KOPT-K1 (cell line): ENCODE results near the gene ITGB6.

Experiments
- H3K27ac ChIP-seq: fragments of 200-600 bp; sonication (generic); 2 replicates; pipeline ENCODE4 v1.5.1; 2016; ENCODE audit warnings: antibody characterized with exemption, mild to moderate bottlenecking, low read depth, low read length; ENCODE audit not compliant: poor library complexity, severe bottlenecking
- H3K36me3 ChIP-seq: fragments of 200-600 bp; sonication (generic); 2 replicates; pipeline ENCODE4 v1.5.1; 2017; ENCODE audit warnings: antibody characterized with exemption, mild to moderate bottlenecking, low read length, moderate library complexity; ENCODE audit not compliant: insufficient read depth
- H3K9me3 ChIP-seq: fragments of 200-600 bp; sonication (generic); 2 replicates; pipeline ENCODE4 v1.5.1; 2017; ENCODE audit warnings: antibody characterized with exemption, low read length, mild to moderate bottlenecking; ENCODE audit not compliant: insufficient read depth, poor library complexity, severe bottlenecking

Gene ITGB6

DNA sequence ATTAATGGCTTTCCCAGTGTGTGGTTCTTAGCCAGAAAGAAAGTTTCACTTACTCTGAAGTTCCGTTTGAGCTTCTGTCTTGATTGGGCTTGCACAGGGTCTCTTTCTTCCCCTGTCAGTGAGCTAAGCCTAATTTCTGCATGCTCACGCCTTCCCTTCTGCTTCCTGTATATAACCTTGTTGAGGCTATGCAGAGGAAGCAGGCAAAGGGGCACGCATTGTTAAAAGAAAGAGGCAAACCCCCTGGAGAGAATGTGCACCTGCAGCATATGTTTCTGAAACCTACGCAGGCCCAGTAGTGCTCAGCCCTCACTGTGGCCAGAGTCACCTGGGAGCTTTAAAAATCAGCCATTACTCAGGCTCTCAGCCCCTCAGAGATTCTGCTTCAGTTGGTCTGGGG, 123.2 kb downstream of the ITGB6 start:
- Histone ChIP-seq H3K9me3 (peaks cover 5% of the 10 kb centered on the region), H3K27ac (peak overlapping the region; percentile 15), H3K36me3 (no peaks in the 10 kb centered on the region)

DNA sequence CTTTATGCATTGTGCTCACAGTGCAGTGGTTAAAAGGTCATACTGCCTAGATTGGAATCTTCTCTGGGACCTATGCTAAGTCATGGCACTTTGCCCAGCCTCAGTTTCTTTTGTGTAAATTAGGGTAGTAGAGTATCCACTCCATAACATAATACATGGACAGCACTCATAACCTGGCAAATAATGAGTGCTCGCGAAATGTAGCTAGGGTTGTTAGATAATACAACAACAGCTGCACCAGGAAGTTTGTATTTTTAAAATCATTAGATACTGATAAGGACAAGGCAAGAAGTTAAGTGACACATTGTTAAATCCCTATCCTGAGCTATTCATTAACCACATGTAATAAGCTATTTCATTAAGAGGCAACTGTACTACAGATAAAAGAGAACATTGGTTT, 123.8 kb downstream of the ITGB6 start:
- Histone ChIP-seq H3K27ac (no peak overlapping the region), H3K9me3 (peaks cover 5% of the 10 kb centered on the region), H3K36me3 (no peaks in the 10 kb centered on the region)

DNA sequence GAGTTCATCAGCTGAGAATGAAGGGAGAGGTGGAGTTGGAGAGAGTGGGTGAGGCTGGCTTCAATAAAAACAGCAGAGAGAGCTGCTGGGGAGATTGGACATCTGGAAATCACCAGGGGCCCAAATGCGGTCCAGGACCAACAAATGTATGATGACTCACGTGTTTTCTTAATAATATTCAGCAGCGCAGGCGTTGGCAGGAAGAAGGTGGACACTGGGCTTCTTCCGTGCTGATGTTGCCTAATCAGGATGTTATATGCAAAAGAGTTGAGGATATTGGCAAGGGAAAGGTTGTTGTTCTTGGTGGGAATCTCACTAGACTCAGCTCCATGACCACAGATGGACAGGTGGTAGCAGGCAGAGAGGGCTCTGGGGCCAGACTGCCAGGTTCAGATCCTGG, 124.9 kb downstream of the ITGB6 start:
- Histone ChIP-seq H3K9me3 (peaks cover 9% of the 10 kb centered on the region), H3K36me3 (no peaks in the 10 kb centered on the region), H3K27ac (no peak overlapping the region)

GRCh38 chr2:160073284-160073888, 126.7 kb downstream of the ITGB6 start:
- Histone ChIP-seq H3K27ac (no peak overlapping the region), H3K36me3 (no peaks in the 10 kb centered on the region), H3K9me3 (peaks cover 18% of the 10 kb centered on the region)

GRCh38 chr2:160068906-160069305, 131.2 kb downstream of the ITGB6 start:
- H3K27ac ChIP-seq: no peak overlapping the region
- no peaks in the 10 kb centered on the region for H3K36me3 ChIP-seq
- H3K9me3 ChIP-seq: peaks cover 26% of the 10 kb centered on the region

GRCh38 chr2:160064916-160065315, 135.2 kb downstream of the ITGB6 start:
- Histone ChIP-seq H3K27ac (no peak overlapping the region), H3K36me3 (no peaks in the 10 kb centered on the region), H3K9me3 (peaks cover 21% of the 10 kb centered on the region)

DNA sequence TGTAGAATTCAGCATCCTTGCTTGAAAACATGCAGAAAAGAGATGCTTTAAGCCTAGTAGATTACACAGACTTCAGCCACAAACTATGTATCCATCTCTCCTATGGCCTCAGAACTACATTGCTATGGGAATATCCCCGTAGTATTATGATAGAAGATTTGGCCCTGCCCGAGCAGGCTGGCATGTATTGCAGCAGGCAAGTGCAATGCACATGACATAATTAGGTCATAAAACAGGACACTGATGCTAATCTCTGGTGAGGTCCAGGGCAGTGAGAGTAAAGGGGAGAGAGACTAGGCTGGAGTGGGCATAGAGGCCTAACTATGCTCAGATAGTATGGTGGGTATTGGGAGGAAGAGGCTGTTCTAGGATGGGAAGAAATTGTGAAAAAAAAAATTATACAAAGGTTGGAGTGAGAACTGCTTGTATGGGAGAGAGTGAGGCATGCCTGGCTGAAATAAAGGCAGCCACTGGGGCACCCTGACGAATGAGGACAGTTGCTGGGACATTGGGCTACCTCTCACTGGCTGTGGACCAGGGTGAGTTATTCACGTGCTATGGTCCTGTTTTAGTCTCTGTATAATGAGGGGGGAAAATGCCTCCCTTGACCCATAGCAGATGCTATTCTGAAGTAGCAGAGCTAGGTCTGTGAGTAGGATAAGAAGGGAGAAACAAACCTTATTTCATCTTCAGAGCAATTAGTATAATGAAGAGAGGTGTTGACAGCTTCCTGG, 136.0 kb downstream of the ITGB6 start:
- Histone ChIP-seq H3K9me3 (peaks cover 19% of the 10 kb centered on the region), H3K36me3 (no peaks in the 10 kb centered on the region), H3K27ac (no peak overlapping the region)

GRCh38 chr2:160063271-160063670, 136.8 kb downstream of the ITGB6 start:
- no peak overlapping the region for H3K27ac ChIP-seq
- peaks cover 11% of the 10 kb centered on the region for H3K9me3 ChIP-seq
- H3K36me3 ChIP-seq: no peaks in the 10 kb centered on the region

DNA sequence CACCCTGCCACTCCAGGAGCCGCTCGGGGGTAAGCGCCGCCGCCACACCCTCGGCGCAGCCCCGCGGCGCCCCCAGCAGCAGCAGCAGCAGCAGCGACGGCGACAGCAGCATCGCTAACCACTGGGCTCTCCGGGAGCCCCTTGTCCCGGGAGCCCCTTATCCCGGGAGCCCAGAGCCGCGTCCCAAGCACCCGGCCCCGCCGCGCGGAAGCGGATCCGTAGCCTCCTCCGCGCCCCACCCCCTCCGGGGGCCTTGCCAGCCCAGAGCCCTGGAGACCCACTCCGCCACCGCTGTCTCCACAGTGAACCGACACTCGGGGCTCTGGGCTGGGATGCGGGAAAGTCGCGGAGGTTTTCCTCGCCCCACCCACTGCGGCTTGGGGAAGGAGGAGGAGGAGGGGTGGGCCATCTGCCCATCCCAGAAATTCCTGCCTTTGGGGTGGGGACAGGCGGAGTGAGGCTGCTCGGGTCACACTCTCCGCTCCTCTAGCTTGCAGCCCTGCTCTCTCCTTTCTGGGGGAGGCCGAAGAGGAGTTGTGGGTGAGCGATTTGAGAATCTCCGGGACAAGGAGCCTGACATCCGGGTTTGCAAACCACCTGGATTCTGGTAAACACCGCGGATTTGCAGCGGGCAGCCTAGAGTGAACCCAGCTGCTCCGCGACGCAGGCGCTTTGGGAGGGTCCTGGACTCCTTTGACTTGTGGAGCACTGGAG, 137.6 kb downstream of the ITGB6 start, which contains the start of gene PLA2R1:
PLA2R1 (minus strand) TSS at position 324 of the 714 bp plus-strand sequence; CDS start at position 112, 212 bp downstream.
- Histone ChIP-seq H3K36me3 (no peaks in the 10 kb centered on the region), H3K27ac (no peak within 1 kb of the TSS), H3K9me3 (peaks cover 5% of the 10 kb centered on the region)

DNA sequence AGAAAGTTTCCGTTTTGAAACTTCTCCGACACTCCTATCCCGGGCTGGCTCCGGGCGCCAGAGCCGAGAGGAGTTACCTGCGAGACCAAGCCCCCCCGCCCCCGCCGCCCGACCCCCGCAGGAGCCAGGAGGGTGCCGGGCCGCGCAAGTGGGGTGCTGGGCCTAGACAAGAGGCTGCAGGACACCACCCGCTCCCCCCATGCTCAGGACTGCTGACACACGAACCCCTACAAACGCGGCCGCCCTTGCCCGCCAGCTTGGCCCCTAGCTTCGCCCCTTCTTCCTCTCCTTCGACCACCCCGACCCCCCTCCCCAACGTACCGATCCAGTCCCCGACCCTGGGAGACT, 138.2 kb downstream of the ITGB6 start:
- no peaks in the 10 kb centered on the region for H3K9me3 ChIP-seq
- no peak overlapping the region for H3K27ac ChIP-seq
- no peaks in the 10 kb centered on the region for H3K36me3 ChIP-seq

GRCh38 chr2:160061533-160061932, 138.5 kb downstream of the ITGB6 start:
- Histone ChIP-seq H3K27ac (no peak overlapping the region), H3K9me3 (no peaks in the 10 kb centered on the region), H3K36me3 (no peaks in the 10 kb centered on the region)

DNA sequence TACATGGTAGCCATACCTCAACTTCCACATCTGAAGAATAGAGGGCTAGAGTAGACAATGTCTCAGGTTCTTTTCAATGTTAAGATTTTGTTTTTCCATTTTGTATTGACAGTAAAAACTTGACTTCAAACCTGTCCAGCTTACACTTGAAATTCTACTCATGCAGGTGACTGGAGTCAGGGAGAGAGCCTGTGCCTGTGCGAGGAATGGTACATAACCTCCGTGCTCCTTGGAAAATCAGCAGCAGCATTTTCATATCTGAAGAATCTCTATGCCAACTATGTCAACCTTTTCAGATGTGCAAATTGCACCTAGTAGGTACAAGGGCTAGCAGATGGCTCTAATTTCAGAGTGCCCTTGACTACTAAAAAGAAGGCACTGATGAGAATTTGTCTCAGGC, 139.8 kb downstream of the ITGB6 start:
- H3K27ac ChIP-seq: no peak overlapping the region
- no peaks in the 10 kb centered on the region for H3K9me3 ChIP-seq
- H3K36me3 ChIP-seq: no peaks in the 10 kb centered on the region

GRCh38 chr2:160057356-160057755, 142.7 kb downstream of the ITGB6 start:
- Histone ChIP-seq H3K27ac (no peak overlapping the region), H3K9me3 (no peaks in the 10 kb centered on the region), H3K36me3 (no peaks in the 10 kb centered on the region)

- H3K36me3 ChIP-seq: no peaks in the 10 kb centered on the region
- no peak overlapping the region for H3K27ac ChIP-seq
Observed at GRCh38 chr2:160055726-160056108, 144.4 kb downstream of the ITGB6 start.

DNA sequence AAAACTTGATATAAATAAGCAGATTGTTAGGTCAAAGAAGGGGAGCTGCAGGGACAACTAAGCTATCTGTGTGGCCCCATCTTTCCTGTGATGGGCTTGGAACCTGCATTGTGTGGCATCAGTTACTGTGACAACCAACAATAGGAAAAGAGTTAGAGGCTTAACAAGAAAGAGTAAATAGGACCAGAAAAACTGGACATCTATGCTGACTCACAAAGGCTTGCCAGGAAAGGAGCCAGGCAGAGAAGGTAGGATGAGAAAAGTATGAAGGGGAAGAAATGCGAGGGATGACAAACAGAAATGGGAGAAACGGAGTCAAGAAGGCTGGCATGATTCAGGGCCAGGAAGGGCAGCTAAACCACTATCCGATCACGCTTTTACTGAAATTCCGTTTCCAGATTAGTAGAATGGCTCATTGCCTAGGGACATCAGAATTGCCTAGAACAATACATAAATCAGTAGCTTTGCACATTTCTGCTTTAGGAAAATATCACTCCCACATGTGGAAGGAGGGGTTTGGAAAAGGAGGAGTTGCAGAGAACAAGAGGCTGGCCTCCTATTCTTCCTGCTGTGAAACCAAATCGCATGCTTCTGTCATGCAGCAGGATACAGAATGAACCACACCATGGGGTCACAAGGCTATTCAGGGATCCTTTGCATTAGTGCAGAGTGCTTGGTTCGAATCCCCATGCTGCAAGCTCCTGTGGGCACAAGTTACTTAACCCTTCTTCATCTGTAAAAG, 144.9 kb downstream of the ITGB6 start:
- H3K9me3 ChIP-seq: no peaks in the 10 kb centered on the region
- H3K36me3 ChIP-seq: no peaks in the 10 kb centered on the region
- H3K27ac ChIP-seq: no peak overlapping the region

More at GRCh38 chr2:160055726-160056108, 144.4 kb downstream of the ITGB6 start:
- H3K9me3 ChIP-seq: no peaks in the 10 kb centered on the region
